GM19372 (cell line): ENCODE measurements around the gene PRND.
"Not testable (repeated sequence)": the region's sequence is repeated elsewhere in the genome, so short reads cannot be mapped to it uniquely, and the experiment has no call there.

Experiments used
- ATAC-seq: cut with Tn5 transposase; IDR thresholded peaks from one replicate; pipeline ENCODE4 v1.9.1; 2021; ENCODE audit warnings: mild to moderate bottlenecking, low read depth, moderate library complexity; ENCODE audit not compliant: unreplicated experiment

PRND gene

DNA sequence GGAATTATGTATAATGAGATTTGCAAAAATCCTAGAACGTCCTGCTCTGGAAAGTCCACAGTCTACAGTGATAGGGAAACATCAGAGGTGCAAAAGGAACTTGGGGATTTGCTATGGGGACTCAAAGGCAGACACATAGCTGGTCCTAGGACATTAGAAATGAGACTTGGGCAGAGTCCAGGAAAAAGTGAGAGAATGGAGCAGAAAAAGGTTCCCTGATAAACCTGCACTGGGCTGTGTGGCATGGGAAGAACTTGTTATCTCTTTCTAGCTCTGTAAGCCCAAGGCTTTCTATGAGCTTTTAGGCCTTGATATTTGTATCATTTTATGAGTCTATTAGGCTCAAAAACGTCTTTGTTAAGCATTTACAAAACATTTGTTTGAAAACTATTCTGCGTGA lies 15.2 kb downstream of the PRND start:
- no peak for ATAC-seq

DNA sequence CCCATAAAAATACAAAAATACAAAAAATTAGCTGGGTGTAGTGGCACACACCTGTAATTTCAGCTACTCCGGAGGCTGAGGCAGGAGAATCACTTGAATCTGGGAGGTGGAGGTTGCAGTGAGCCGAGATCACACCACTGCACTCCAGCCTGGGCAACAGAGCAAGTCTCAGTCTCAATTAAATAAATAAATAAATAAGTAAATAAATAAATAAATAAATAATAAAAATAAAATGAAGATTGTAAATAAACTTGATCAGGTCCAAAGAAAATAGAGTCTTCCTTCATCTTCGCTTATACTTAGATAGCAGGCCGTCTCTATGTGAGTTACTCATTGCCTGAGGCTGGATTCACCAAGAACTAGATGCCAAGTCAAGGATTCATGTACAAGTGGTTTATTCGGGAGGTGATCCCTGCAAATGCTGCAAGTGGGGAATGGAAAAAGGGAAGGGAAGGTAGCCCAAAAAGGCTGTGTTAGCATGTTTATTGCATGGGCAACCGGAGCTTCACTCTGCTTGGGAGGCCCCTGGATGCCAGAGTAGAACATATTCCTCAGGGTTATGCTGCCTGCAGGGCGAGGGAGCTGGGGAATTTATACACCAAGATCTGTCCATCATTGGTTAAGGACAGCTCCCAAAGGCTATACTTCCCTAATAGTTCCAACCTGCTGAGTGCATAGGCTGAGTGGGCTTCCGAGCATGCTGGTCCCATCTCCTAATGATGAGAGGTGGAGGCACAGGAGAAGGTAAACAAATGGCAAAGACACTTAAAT lies 16.3 kb downstream of the PRND start:
- ATAC-seq = no peak

DNA sequence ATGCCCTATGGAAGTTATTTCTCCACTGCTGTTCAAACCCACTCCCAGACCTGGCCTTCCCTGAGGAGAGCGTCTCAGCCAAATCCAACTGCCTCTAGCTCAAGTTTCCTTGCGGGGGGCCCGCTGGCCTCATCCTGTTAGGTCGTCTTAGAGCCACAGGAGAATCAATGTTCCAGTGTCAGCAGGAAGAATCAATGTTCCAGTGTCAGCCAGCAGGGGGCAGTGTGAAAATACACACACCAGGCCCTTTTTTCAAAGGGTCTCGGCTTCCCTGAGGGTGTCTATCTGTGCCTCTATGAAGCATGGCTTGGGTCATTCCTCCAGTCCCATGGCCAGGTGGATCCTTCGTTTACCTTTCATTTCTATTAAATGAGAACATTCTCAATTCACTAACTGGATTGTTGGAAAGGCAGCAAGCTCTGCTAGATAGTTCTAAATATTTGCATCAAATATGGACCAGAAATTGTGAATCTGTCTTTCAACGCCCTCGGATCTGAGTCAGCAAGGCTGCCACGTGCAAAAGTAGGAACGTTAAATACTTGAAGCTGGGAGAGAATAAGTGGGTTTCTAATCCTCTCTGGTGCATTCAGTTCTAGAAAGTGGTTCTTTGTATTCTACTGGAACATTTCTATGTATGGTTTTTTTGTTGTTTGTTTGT lies 19.2 kb downstream of the PRND start:
- ATAC-seq = no peak

DNA sequence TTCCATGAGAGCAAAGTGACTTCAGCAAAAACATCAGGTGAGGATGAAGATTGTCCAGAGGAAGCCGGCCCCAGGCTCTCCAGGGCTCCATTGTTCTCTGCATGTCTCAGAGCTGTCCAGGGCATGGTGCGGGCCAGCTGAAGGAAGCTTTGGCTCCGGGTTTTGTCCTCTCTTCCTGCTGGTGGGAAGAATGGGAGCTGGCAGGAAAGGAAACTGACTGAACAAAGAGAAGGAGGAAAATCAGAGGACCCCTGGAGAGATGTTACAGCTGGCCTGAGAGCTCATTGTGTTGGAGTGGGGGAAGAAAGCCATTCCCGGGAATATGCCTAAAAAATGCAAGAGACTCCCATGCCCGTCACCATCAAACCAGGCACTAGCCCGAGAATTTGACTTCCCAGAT lies 27.1 kb downstream of the PRND start:
- ATAC-seq = no peak

DNA sequence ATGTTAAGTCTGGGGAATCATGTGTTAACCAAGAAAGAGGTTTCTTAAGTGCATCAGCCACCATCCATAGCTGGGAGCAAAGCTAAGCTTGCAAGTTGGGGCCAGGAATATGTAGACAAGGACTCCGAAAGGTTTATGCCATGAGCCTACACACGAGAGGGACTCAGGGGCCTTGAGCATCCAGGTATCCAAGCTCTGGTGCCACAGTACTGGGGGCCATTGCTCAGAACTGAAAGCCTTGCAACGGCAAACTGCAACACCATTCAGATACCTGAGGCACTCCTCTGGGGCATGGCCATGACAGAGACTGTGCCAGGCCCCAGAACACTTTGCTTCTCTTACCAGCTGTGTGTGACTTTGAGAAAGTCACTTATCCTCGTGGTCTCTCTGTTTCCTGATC lies 27.6 kb downstream of the PRND start:
- ATAC-seq = no peak

DNA sequence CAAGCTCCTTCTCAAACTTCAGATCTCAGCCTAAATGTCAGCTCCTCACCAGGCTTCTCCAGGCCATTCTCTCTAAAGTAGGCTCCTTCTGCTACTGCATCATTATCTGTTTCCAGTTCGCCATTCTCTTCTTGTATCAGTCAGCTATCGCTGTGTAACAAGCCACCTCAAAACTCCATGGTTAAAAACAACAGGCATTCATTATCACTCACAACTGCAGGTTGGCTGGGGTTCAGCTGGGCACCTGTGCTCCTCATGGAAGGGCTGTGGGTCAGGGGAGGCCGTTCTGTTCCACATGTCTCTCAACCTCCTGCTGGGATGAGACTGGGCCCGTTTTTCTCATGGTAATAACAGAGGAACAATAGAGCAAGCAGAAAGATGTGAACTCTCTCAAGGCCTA lies 28.7 kb downstream of the PRND start:
- no peak for ATAC-seq

DNA sequence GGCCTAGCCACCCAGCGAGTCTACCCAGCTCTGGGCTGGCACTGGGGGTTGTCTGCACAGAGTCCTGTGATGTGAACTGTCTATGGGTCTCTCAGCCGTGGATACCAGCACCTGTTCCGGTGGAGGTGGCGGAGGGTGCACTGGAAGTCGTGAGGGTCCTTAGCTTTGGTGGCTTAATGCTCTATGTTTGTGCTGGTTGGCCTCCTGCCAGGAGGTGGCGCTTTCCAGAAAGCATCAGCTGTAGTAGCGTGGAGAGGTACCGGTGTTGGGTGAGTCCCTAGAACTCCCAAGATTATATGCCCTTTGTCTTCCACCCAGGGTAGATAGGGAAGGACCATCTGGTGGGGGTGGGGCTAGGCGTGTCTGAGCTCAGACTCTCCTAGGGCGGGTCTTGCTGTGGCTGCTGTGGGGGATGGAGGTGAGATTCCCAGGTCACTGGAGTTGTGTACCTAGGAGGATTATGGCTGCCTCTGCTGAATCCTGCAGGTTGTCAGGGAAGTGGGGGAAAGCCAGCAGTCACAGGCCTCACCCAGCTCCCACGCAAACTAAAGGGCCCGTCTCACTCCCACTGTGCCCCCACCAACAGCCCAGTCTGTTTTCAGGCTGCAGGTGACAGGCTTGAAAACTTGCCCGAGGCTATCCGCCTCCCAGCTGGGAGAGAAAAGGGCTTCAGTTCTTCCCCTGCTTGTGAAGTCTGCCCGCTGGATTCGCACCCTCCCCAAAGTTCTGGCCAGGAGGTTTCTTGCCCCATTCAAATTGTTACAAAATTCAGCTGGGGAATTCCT lies 37.6 kb downstream of the PRND start:
- not testable (repeated sequence) for ATAC-seq

DNA sequence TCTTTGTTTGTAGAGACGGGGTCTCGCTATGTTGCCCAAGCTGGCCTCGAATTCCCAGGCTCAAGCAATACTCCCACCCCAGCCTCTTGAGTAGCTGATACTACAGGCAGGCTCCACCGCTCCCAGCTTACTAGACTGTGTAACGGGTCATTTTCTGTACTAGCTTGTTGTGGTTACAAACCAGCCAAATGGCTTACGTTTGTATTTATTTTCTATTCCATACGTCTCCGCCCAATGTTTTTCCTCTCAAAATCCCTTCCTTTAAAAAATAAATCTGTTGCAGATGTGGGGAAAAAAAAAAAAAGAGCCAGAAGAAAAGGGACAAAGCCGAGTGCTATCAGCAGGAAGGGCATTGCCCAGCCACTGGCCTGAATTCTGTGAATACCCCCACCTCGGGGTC lies 41.6 kb downstream of the PRND start:
- no peak for ATAC-seq

DNA sequence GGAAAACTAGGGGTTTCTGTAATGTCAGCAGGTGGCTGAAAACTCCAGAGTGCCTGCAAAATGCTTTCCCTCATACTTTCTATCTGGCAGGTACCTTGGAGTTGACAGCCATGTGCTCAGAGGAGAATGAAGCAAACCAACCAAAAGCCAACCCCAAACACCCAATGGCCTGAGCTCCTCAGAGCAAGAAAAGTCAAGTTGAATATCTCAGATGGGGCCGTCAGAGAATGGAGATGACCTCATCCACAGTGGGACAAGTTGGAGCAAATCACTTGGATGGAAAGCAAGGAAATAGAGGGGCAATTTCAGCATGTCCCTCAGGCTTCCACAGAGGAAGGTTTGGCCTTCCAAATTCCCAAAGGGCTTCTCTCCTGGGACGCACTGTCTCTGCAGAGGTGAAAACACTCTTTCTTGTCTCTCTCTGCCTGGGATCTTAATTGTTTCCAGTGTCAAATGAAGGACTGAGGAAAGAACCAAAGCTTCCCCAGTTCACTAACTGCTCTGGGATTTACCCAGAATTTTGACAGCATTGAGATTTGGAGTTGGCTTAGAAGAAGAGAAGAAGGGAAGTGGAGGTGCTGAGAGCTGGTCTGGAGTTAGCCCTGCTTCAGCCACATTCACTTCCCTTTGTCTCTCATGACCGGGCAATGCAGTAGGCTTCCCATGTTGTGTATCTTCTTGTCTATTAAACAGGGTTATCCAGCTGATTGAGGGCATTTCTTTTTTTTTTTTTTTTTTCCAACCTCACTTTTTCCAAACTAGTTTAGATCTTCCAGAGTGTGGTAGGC lies 42.2 kb downstream of the PRND start:
- no peak for ATAC-seq

DNA sequence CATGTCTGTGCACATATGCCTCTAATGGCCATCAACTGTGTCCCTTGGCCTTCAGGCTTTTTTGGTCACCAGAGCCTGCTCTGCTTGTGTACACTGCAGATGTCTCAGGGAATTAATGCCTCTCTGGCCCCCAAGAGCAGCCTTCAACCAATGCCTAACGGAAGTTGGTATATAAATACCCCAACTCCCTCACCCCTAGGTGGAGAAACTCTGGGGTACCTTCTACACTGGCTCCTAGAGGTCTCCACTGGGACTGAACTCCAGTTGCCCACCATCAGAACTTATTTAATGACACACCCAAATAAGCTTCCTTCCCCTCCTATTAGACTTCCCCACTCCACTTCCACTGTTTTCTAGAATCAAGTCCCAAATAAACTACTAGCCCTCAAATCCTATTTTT lies 43.1 kb downstream of the PRND start:
- no peak for ATAC-seq

DNA sequence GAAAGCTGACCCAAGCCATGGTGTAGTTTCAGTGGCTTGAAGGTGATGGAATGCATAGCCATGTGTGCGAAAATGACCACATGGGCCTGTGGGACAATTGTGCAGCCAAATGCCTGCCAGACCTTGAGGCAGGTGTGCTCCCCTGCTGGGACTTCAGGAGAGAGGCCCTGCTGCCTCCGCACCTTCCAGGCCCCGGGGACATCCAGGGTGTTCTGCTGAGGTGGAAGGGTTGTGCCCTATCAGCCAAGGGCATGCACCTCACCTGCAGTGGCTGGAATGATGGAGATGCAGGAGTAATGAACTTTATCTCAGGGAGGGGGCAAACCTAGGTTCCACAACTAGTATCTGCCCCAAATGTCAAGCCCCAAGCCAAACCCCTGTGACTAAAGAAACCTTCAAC lies 44.0 kb downstream of the PRND start:
- no peak for ATAC-seq

DNA sequence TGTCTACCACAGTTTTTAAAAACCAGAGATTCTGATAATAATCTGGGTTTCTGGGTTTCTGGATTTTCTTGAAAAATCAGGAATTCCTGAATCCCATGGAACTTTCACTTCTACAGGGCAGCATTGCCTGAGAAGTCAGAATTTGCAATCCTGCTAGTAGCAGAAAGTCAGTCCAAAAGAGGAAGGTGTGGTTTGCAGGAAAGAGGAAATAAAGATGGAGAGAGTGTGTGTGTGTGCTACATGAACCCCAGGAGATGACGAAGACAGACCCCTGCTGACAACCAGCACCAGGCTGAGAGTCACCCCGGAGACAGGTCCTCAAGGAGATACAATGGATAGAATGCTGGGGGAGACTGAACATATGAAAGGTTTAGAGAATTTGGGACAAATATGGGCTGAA lies 44.9 kb downstream of the PRND start:
- no peak for ATAC-seq

DNA sequence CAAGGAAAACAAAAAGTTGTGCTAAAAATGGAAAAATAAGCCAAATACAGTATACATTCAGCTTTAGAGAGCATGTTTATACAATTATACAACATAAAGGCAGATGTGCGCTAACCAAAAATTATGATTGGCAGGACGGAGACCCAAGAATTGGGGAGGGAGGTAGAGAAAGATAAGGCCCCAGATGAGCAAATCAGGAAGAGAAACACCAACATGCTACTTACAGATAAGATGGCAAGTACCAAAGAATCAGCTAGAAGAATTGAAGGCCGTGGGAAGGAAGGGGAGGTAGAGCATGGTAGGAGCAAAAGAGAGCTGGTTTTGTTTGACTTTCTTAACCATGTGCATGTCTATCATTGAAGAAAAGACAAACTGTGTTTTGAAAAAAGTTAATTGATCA lies 45.4 kb downstream of the PRND start:
- no peak for ATAC-seq

DNA sequence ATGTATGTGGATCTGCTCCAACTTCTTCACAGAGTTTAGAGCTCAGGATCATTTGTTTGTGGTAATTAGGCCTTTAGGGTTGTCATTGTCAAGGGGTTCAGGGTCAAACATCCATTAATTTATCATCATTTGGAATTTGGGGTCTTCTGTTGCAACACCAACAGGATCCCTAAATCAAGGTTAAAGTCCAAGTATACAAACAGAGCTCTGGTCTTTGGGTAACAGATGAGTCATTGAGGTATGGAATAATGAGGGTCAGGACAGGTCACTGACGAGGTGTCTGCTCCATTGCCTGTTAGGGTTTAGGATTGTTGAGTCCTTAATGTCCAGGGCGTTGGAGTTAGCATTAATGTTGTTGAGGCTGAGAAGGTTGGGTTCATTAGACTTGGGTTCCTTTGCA lies 47.6 kb downstream of the PRND start:
- no peak for ATAC-seq

DNA sequence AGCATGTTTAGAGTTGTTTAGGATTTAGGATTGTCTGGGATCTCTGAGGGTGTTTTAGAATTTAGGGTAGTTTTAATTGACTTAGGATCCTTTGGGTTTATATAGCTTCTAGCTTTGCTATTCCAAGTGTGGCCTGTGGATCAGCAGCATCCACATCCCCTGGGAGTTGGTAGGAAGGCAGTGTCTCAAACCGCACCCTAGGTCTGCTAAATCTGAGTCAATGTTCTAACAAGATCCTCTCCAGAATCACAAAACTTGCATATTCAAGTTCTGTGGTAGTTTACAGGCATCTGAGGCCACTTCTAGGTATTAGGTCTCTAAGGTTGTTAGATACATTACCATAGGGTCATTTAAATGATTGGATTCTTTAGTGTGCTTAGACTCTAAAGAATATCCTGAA lies 48.3 kb downstream of the PRND start:
- no peak for ATAC-seq

DNA sequence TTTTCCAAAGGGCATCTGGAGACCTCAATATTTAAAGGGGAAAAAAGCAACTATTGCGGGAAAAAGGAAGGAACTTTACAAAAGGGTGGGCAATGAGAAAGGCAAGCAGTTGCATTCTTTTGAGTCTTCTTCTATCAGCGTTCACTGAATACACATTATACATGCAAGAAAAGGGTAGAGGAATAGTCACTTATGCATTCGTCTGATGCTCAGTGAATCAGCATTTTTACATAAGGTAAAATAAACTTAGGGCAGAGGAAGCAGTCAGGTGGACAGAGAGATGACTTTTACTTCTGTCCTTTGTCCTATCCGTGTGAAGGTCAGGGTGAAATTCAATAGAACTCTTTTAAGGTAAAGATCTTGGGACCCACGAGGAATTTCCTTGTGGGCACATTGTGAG lies 49.3 kb downstream of the PRND start:
- ATAC-seq = no peak

DNA sequence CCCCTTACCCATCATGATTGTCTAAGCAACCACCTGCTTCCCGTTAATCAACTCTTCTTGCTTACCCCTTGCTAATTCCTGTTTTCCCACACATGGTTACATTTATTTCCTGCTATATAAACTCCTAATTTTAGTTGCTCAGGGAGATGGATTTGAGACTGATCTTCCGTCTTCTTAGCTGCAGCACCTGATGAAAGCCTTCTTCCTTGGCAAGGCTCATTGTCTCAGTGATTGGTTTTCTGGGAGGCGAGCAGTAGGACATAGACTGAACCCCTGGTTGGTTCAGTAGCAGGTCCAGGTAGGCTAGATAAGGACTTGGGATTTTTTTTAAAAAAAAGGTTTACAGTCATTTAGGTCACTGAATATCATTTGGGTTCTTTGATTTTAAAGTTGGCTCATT lies 50.4 kb downstream of the PRND start:
- ATAC-seq = no peak

DNA sequence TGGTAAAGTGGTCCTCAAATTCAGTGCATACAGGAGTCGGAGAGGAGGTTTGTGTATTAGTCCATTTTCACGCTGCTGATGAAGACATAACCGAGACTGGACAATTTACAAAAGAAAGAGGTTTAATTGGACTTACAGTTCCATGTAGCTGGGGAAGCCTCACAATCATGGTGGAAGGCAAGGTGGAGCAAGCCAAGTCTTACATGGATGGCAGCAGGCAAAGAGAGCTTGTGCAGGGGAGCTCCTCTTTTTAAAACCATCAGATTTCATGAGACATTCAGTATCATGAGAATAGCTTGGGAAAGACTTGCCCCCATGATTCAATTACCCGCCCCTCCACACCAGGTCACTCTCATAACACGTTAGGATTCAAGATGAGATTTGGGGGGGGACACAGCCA lies 51.3 kb downstream of the PRND start:
- ATAC-seq = not testable (repeated sequence)

DNA sequence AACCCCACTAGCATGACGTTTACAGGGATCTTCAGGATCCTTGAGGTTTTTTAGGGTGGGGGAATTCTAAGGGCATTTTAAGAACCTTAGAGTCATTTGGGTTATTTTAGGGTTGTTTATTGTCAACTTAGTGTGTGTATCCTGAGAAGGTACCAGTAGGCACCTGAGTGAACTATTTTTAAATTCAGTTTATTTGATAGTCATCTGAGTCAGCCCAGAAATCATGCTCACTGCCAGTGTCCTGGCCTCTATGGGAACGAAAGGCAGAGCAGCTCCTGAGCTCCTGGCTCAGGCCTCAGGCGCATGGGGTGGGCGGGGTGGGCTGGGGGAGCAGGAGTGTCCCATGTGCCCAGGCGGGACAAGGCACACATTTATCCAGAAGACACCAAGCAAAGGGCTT lies 52.0 kb downstream of the PRND start:
- no peak for ATAC-seq

DNA sequence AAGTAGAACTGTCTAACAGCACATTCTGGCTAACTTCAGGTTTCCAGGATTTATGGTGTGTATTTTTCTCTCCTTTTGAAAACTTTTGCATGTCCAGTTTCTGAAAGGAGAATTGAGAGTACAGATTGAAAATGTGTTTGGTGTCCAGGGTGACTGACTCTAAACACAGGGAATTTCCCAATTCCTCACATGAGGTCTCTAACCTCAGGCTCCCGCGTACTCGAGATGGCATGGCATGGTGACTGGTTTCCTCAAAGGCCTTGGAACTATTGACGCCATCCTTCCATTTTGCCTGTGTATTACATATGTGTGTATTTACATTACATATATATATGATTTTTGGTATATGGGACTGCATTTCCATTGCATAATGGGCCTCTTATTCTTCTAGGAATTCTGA lies 52.5 kb downstream of the PRND start:
- ATAC-seq = no peak
